ENCODE results near the gene SLC6A13. TPM values are rescaled to one million over a fixed set of nuclear protein-coding genes. Genes with fewer than 3 reads are reported as not detected.
"Not testable (repeated sequence)": the region's sequence is repeated elsewhere in the genome, so short reads cannot be mapped to it uniquely, and the experiment has no call there.

Gene SLC6A13
- total RNA-seq, 1 donor from 2014 or later = not detected

DNA sequence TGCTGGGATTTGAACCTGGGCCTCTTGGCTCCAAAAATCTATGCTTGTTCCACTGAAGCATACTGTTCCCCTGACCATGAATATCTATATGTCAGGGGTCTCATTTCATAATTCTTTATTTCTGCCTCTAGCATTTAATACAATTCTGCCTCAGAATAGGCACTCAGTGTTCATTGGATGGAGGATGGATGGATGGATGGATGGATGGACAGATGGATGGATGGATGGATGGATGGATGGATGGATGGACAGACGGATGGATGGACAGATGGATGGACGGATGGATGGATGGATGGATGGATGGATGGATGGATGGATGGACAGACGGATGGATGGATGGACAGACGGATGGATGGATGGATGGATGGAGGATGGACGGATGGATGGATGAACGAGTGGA, 45.6 kb downstream of the SLC6A13 start:
- not testable (repeated sequence) for DNase-seq (ENCODE audit: low read depth in 2 of 2)

DNA sequence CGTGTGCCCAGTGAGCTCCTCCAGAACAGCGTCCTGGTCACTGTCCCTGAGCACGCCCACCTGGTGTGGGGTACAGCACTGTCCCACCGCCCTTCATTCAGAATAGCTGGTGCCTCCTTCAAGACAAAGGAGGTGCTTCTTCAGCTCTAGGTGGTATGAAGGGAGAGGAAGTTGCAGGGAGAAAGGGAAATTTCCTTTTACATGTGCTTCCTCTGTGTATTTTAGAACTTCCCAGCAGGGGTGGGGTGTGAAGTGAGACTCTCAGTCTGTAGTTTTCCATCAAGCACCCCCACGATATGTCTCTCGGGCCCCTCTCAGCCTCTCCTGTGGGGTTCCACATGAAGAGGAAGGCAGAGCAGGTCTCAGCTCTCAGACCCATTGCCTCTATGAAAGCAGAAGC, 47.5 kb downstream of the SLC6A13 start:
- DNase-seq (ENCODE audit: low read depth in 2 of 2) = no peak

DNA sequence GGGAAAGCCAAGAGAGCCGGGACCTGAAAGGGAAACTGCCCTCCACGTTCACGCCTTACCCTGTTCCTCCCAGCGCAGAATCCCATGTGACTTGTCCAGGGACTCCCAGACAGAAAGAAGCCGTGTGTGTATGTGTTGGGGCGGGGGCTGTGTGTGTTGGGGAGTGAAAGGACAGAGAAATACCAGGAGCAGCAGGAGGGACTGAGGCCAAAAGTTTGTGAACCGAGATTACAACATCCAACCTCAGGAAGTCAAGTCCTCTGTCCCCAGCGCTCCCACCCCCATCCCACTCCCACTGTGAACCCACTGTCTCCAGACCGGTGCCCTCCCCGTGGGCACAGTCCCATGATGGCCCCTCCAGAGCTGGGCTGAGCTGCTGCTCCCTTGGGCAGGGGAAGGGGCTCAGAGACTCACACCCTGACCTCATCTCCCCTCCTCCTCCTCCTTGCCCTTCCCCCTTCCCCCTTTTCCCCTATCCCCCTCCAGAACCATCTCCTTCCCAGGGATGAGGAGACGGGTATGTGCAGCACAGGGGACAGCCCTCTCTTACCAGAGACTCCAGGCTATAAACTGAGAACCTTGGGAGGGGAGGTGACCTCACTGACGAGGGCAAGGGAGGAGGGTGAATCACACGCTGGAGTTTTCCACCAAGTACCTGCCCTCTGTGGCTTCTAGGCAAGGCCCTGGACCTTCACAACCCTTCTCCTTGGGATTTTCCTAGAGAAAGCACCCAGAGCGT, 48.5 kb downstream of the SLC6A13 start, which contains the start of gene SLC6A12:
TSS of gene SLC6A12 (minus strand) at position 155 of the 739 bp plus-strand sequence. CDS start 4,171 bp downstream, outside the sequence.
- no peak for DNase-seq (ENCODE audit: low read depth in 2 of 2)

DNA sequence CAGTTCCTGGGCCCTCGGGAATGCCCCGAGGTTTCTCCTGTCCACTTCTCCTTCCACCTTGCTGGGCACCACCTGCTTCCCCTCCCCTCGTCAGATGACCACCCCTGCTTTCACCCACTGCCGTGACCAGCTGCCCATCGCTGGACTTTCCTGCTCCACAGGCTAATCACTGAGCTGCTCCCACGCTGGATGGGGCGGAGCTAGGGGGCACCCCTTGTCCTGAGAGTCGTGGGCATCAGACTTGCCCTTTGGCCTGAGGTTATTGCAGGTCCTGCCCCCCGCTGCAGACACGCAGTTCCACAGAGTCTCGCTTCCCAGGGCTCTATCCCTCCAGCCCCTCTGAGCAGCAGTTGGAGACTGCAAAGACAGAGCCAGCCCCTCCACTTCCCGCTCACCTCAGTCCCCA, 49.1 kb downstream of the SLC6A13 start:
- DNase-seq (ENCODE audit: low read depth in 2 of 2) = no peak

DNA sequence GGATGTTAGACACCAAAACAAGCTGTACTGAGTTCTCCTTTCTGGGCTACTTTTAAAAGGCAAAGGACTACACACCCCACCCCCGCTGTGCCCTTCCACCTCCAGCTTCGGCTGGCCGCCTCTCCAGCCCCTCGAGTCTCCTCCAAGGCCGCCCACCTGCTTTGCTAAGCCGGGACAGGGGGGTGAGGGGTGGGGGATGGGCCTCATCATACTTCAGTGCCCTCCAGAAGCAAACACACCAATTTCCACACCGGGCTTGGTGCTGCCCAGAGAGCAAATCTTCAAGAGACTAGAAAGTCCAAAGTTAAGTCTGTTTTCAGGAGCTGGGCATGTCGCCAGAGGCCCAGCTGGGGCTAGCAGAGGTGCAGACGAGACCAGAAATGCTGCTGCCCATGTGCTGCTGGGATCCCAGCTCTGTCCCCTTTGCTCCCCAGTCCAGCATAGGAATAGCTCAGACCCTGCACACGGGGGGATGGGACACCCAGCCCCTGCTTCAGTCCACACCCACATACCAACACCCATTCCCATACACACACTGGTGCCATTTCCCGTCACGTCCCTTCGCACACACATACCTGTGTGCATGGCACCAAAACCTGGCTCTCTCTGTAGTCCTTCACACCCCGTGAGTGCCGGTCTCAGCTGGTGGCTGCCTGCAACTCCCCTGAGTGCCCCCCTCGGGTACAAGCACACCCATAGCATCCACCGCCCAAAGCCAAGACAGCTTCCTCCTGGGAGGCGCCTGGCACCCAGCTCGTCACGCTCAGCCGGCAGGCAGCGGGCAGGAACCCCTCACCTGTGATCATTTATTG, 49.7 kb downstream of the SLC6A13 start:
- no peak for DNase-seq (ENCODE audit: low read depth in 2 of 2)

DNA sequence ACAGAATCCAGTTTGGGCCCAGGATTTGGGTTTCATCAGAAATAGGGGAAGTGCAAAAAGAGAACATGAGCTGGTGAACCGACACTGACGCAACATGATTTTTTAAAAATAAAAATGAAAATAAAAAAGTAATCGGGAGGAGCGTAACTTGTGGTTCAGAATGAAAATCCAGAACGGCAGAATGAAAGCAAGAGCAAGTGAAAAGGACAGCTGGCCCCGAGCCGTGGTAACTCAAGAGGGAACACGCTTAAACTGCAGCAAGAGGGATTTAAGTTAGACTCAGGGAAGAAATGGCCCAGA, 50.3 kb downstream of the SLC6A13 start:
- no peak for DNase-seq (ENCODE audit: low read depth in 2 of 2)

DNA sequence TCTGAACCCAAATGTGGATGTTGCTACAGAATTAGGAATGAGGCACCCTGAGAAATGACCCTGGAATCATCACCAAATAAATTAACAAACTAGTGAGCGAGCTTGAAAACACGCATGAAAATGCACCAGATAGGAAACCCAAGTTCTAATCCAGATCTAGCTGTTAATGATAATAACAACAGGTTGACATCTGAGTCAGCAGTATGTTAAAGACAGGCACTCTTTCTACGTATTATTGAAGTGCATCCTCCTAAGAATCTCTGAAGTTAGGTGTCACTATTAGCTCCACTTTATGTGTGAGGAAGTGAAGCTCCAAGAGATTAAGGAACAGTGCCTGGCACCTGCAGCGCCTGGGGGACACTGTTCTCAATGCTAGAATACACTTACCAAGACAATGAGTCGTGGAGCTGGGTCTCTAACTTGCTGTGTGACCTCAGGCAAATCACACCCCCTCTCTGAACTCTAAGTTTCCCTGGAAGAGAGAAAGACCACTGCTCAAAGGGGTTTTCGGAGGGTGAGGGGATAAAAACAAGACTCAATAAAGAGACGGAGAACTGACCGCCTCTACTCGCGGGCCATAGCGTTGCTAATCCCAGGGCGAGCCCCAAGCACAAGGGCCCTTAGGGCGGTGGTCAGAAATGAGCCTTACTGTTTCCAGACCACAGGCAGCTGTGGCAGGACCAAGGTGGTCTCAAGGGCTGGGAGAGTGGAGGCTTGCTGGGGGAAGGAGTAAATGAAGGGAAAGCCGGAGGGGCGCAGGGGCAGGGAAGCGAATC, 50.8 kb downstream of the SLC6A13 start:
- DNase-seq (ENCODE audit: low read depth in 2 of 2) = no peak

DNA sequence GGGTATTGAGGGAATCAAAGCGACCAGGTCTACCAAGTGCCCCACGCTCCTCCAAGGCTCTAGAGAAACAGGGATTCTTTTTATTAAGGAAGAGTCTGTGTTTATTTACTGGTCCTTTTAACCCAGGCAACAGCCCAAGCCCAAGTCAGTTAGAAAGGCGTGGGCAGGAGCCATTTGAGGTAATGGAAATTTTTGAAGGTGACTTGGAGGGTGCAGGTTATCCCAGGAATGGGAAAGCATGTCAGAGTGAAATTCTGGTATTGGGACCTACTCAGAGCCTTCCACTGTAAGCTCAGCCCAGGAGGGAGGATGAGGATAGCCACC, 51.5 kb downstream of the SLC6A13 start:
- no peak for DNase-seq (ENCODE audit: low read depth in 2 of 2)

DNA sequence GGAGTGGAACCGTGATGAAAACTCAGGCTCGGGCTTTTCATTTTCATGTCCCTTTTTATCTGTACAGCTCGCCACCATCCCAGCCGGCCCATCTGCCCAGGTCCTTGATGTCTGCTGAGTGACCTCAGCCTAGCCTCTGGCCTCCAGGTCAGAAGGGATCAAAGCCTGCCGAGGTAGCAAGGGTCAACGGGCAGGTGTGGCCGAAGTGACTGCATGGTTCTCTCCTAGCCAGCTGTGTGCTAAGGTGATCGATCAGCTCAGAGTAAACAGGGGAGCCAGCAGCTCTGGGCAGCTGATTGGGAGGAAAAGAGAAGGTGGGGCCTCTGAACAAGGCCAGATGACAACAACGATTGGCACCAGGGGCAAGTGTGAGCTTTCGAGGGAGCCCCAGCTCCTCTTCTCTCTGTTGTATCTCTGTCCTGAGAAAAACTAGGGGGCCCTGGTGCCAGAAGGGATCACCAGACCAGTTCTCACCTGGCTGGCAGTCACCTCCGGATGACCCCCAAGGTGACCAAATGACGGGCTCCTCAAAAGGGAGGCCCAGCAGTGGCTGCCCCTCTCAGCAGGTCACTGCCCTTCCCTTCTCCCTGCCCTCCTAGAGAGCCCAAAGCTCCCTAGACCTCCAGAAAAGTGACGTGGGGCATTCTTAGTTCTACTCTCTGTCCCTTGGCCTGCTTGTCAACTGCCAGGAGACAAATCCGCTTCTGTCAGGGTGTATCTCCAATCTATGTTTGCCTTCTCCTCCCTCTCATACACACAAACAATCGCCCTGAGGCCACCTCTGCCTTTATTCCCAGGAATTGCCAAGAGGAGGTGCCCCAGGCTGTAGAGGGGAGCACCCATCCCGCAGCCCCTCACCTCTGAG, 52.1 kb downstream of the SLC6A13 start:
- no peak for DNase-seq (ENCODE audit: low read depth in 2 of 2)

DNA sequence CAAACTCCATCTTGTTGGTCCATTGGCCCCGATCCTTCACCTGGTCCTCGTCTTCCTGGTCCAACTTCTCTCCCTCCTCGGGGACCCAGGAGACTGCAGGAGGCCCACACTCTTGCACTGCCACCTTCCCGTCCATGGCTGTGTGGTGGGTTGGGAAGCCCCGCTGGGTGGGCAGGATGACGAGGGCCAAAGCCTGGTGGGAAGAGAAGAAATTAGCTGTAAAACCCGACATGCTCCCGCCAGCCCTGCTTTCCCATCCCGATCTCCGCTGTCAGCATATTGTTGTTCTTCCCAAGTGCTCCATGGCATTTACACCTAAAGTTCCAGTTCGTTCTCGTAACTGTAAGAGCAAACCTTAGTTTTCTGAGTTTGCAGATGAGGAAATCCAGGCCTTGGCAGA, 52.8 kb downstream of the SLC6A13 start:
- DNase-seq (ENCODE audit: low read depth in 2 of 2) = no peak

DNA sequence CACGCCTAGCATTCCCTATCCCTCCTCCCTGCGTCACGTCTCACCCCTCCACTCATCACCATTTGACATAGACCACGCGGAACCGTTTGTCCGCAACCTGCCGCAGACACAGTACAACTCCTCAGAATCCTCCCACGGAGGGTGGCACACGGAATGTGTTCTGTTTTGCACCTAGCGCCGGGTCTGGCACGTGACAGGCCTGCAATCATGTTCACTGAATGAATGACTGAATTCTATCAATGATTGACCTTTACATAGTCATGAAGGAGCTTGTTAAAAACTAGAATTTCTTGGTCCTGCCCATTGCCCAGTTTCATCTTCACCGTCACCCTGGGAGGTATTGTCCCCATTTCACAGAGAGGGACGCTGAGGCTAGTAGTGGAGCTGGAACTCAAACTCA, 53.4 kb downstream of the SLC6A13 start:
- DNase-seq (ENCODE audit: low read depth in 2 of 2) = no peak

DNA sequence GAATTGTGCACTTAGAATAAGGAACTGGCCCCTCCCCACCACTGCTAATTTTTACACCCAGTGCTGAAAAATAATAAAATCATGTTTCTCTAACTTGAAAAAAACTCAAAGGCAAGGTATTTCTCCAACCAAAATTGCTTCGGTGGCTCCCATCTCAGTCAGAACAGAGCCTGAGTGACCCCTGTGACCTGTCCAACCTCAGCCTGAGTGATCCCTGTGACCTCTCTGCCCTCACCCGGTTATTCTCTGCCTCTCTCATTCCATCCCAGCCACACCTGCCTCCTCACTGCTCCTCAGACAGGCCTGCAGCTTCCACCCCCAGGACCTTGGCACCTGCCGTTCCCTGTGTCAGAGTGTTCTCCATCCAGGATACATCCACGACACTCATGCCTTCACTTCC, 53.8 kb downstream of the SLC6A13 start:
- DNase-seq (ENCODE audit: low read depth in 2 of 2) = no peak

DNA sequence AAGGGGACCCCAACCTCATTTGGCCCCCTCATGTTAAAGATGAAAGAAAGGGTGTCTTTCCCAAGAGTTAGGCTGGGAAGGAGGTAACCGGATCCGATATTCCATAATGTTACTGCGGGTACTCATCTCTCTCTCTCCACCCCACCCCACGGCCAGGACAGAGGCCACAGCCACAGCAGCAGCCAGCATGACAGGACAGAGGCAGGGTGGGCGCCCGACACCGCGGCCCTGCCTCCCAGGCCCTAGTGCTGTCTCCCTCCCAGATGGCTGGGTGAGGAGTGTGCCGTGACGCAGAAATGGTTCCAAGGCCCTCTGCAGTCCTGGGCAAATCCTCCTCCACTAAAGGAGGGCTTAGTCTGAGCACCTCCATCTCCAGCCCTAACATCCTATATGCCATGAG, 54.8 kb downstream of the SLC6A13 start:
- DNase-seq (ENCODE audit: low read depth in 2 of 2) = no peak

DNA sequence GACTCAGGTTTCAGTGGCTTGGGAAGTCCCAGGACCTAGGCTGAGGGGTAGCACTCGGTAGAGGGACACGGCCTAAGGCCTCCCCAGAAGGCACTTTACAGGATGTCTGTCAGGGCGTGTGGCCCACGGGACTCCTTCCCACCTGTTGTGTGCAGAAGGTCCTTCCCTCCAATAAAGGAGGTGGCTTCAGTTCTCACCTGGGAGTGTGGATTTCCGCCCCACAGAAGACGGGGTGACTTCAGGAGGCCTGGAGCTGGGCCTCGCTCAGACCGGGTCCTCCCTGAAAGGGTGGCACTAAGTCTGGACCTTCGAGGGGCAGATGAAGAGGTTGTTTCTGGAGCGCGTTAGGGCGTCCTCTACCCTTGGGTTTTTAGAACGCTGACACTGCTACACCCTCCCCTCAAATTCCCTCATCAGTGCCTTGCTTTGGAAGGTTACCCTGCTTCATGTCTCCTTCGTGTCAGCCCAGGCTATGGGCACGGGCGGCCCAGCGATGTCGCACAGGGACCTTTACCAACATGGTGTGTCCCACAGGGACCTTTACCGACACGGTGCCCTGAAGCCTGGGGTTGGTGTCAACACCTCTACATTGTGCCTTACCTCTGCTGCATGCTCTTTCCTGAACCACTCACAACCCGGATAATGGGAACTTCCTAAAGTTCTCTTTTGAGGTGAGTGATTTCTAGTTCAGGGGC, 55.7 kb downstream of the SLC6A13 start:
- no peak for DNase-seq (ENCODE audit: low read depth in 2 of 2)

DNA sequence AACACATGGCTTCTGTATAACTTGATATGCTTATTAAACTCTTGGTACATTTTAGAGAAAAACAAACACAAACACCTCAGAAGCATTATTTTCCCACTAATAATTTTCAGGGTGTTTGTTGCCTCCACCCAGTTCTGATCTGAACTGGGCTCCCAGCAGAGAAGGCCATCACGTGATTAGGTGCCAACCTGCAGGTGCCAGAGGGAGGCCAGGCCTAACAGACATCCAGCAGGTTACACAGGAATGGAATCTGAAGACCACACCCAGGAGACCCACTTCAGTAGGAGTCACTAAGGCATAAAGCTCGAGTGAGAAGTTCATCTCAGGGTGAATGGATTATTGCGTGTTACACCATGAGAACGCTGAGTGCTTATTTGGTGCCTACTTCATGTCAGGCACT, 57.6 kb downstream of the SLC6A13 start:
- no peak for DNase-seq (ENCODE audit: low read depth in 2 of 2)

DNA sequence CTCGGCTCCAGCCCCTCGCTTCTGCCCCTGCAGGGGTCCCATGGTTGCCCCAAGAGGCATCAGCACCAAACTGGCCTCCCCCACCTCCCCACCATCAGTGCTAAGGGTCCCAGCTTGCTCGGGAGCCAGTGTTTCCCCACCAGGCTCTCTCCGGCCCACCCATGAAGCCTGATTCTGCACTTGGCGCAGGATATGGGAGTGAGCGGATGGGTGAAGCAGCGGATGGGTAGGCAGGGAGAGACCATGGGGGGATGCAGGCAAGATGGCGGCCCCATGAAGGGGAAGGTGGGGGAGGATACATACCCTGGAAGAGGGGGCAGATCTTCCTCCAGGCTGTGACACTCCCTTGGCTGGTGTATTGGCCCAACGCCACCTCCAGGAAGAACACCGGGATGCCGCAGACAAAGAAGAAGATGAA, 58.4 kb downstream of the SLC6A13 start:
- no peak for DNase-seq (ENCODE audit: low read depth in 2 of 2)

DNA sequence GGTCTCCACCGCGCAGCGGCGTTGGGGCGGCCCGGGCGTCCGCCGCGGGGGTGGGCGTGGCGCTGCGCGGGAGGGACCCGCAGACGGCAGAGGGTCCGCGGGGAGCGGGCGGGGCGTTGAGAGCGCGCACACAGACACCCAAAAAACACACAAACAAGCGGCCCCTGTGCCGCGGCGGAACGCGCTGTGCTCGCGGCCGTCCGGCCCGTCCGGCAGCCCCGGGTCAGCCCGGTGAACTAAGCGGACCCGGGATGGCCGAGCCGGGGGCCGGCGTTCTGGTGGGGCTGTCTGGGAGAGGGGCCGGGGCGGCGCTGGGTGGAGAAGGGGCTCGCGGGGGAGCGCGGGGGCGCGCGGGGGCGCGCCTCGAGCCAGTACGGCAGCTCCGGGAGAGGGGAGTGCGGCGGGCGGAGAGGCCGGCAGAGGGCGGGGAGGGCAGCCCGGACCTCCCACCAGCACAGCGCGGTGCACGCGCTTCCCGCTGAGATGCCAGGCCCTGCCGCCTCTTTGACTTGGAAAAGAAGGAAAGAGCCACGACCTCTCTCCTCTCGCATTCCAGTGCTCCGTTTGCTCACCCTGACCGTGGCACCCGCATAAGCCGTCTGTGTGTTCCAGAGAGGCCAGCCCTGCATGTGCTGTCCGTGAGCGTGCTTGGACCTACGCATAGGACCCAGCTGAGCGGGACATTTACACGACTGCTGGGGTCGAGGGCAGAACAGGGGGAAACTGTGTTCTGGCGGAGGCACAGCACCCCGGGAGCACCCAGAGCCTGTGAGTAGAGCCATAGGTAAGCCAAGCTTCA, 59.0 kb downstream of the SLC6A13 start:
- peak in 1 of 2 donors; percentile 24 for DNase-seq (ENCODE audit: low read depth in 2 of 2)

DNA sequence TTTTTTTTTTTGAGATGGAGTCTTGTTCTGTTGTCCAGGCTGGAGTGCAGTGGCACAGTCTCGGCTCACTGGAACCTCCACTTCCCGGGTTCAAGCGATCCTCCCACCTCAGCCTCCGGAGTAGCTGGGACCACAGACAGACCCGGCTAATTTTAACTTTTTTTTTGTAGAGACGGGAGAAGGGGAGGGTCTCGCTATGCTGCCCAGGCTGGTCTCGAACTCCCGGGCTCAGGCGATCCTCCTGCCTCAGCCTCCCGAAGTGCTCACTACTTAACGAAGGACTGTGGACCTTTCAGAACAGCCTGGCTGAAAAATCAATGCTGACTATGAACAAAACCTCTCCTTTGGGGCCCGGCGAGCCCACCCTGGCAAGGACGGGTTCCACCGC, 59.6 kb downstream of the SLC6A13 start:
- no peak for DNase-seq (ENCODE audit: low read depth in 2 of 2)

DNA sequence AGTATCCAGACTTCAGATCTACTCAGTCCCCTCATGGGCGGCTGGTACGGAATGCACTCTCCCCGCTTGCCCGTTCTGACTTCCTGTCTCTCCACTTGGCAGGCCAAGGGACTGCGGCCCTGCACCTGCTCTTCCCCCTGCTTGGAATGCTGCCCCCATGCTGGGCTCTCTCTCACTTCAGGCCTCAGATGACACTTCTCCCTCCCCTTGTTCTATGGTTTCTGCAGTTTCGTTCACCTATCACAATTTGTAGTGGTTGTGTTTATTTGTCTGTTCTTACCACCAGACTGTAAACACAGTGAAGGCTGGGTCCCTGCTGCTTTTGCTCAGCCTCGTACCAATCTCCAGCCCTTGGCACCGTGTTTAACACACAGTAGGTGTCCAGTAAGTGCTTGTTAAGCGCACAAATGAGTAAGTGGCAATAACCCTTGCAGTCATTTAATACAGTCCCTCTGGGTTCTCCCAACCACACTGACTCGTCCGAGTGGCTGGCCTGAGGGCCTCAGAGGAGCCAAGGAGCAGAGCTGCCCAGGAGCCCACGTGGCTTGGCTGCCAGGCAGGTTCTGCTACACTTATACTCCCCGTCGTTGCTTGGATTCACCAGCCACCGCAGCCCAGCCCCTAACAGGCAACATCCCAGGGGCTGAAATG, 60.4 kb downstream of the SLC6A13 start:
- DNase-seq (ENCODE audit: low read depth in 2 of 2) = no peak

DNA sequence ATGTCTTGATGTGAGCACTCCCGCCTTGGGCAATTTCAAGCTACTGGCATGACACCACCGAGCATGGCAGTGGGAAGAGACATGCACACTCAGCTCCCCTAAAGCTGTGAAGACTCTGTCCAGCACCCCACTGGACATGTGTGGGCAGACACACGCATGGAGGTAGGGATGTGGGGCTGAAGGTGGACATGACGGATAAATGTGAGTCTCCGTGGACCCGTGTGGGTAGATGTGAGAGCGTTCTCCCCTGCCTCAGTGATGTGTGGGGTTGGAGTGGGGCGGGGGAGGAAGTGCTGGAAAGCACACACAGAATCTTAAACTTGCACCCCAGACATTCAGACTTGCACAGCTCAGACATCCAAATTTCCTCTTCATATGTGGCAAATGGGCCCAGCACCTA, 61.3 kb downstream of the SLC6A13 start:
- DNase-seq (ENCODE audit: low read depth in 2 of 2) = no peak
